Activated CD4-positive, CD25-positive, alpha-beta regulatory T cell treated with anti-CD3 and anti-CD28 coated beads, Interleukin-2, amount 50 U/mL, for 24 hours (primary cell): Measurements from ENCODE around the gene ABCA1.
"Not testable (repeated sequence)": the region's sequence is repeated elsewhere in the genome, so short reads cannot be mapped to it uniquely, and the experiment has no call there.

ENCODE experiments used
- ATAC-seq, 2 donors: fragments of 150-1000 bp; cut with Tn5 transposase; one replicate each; pipeline ENCODE4 v1.10.0; 2021; ENCODE audit warnings: mild to moderate bottlenecking in 1 of 2, moderate library complexity in 1 of 2

Gene ABCA1

DNA sequence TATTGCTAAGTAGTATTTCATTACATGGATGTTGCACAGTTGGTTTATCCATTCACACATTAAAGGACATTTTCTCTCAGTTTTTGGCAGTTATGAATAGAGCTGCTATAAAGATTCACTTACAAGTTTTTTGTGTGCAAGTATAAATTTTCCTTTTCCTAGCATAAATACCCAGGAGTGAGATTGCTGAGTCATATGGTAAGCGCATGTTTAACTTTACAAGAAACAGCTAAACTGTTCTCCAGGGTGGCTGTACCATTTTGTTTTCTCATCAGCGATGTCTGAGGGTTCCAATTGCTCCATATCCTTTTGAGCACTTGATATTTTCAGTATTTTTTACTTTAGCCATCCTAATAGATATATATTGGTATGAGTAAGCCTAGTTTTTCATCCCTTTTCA lies 16.4 kb upstream of the ABCA1 start:
- no peak for ATAC-seq

- peak; percentile 17 to 41 for ATAC-seq
Measured at GRCh38 chr9:104941597-104941996, 13.6 kb upstream of the ABCA1 start.

GRCh38 chr9:104936291-104936690 lies 8.3 kb upstream of the ABCA1 start:
- ATAC-seq = no peak

DNA sequence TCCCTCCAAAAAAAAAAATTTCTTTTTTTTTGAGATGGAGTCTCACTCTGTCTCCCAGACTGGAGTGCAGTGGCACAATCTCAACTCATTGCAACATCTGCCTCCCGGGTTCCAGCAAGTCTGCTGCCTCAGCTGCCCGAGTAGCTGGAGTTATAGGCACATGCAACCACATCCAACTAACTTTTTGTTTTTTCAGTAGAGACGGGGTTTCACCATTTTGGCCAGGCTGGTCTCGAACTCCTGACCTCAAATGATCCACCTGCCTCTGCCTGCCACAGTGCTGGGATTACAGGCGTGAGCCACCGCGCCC lies 7.5 kb upstream of the ABCA1 start:
- ATAC-seq = not testable (repeated sequence)

DNA sequence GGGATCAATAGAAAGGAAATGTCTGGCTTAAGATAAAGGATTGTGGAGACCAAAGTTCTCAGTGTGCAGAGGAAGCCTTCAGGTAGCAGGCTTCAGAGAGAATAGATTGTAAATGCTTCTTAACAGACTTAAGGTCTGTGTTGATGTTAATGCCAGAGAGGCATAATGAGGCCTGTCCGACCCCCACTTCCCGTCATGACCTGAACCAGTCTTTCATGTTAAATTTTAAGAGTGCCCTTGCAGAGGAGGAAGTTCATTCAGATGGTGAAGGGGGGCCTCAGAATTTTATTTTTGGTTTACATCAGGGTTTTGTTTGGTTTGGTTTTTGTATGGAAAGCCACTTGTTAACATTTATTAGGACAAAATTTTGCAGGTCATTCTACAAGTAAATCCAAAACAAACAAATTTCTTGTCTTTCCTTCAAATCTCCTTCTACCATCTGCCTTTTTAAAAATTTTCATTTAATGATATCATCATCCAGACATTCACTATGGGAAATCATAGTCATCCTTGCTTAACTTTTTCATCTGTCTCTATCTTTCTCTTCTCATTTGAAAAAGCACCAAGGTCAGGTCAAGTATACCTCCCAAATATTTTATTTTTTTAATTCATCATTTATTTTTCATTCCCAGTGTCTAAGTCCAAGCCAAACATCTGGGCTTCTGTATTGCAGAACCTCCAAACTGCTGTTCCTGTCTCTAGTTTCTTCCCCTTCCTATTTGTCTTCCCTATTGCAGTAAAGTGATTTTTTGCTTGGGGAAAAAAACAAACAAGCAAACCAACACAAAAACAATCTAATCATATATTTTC lies 6.9 kb upstream of the ABCA1 start:
- no peak for ATAC-seq

DNA sequence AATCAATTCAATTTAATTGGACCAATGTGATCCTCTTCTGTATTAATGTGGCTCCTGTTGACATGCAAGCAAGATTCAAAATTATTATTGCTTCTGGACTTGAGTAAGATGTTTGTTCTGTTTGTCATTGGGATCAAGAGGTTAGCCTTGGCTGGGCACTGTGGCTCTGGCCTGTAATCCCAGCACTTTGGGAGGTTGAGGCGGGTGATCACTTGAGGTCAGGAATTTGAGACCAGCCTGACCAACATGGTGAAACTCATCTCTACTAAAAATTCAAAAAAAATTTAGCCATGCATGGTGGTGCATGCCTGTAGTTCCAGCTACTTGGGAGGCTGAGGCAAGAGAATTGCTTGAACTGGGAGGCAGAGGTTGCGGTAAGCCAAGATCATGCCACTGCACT lies 5.1 kb upstream of the ABCA1 start:
- ATAC-seq = not testable (repeated sequence)

DNA sequence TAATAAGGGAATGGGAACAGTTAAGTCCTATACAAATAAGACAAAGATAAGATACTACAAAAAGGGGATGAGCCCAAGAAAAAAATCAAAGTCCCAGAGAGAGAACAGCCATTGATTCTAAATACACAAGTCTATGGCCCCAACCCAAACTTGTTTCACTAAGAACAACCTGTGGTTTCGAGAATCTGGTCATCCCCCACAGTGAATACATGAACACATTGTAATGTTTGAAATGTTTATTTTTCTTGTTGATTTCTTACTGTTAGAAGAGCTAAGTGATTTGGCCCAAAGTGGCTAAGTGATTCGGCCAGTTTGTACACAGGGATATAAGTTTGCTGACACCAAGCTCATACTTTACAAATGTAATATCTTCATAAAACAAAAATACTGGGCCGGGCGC lies 3.3 kb upstream of the ABCA1 start:
- no peak for ATAC-seq

GRCh38 chr9:104927216-104927911 lies 591 bp downstream of the ABCA1 start:
- ATAC-seq = peak; percentile 22 to 25

DNA sequence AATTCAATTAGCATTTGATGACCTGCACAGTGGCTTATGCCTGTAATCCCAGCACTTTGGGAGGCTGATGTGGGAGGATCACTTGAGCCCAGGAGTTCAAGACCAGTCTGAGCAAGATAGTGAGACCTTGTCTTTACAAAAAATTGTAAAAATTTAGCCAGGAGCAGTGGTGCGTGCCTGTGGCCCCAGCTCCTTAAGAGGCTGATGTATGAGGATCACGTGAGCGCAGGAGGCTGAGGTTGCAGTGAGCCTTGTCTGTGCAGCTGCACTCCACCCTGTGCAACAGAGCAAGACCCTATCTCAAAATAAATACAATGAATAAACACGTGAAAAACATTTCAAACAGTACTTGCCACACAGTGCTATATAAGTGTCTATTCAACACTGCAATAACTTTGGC lies 4.2 kb downstream of the ABCA1 start:
- ATAC-seq = no peak

DNA sequence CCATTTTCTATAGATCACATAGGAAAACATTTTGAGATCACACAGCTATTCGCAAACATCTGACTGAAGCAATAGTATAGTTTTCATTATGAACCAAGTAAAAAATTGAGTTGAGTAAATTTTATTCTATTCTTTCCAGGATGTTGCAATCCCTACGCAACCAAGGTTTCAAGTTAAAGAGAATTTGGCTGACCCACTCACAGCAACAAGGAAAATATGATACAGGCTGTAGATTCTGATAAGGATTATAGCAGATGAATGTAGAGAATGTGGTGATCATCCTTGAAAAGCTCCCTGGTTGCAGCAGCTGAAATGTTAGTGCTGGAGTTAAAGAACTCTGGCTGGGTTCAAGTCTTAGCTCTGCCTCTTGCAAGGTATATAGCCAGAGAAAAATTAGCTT lies 4.7 kb downstream of the ABCA1 start:
- no peak for ATAC-seq

- not testable (repeated sequence) for ATAC-seq
Measured at GRCh38 chr9:104922748-104923147, 5.2 kb downstream of the ABCA1 start.

GRCh38 chr9:104921067-104921741 lies 6.8 kb downstream of the ABCA1 start:
- no peak for ATAC-seq

DNA sequence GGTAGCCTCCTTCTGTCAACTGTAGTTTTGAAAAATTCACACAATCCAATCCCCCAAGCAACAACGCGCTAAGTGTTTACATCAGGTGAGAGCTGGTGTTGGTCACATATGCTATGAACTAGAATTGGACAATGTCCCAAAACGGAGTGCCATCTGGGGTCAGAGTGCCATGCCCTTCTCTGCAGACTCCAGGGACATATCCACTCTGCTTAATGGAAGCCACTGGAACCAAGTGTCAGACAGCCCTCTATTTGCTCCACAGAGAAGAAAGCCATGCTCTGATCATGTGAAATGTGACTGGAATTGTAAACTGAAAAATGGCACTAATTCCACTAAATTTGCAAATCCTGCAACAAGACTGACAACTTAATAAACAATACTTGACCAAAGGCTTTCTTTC lies 12.2 kb downstream of the ABCA1 start:
- no peak for ATAC-seq

DNA sequence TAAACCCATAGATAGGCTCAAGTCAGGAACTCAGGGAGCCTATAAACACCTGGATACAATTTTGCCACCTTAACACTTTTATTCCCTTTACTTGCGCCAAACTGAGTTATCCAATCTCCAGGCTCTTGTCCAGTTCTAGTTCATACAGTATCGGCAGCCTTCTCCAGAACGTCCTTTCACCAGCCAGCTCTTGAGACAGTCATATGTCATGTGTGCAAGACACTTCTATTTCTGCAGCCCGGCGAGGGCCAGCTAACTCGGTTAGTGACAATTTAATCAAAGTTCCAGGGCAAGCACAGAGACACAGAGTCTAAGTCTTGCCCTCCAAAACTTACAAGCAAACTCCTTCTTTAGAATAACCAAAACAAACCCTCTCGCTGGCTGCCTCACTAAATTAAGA lies 12.9 kb downstream of the ABCA1 start:
- ATAC-seq = no peak

DNA sequence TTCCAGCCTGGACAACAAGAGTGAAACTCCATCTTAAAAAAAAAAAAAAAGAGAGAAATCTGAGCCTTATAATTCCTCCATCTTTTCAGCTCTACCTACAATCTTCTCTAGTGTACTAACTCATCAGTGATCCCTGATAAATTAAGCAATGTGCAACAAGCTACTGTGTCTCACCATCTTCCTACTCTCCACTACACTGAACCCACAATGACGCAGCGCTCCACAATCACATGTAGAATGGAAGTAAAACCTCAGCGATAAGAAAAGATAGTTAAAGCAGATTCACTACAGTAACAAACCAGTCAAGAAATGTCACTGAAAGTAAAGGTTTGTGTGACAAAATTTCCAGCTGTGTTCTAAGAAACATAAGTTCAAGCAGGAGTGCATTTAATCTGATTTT lies 13.5 kb downstream of the ABCA1 start:
- no peak for ATAC-seq

GRCh38 chr9:104912606-104913005 lies 15.3 kb downstream of the ABCA1 start:
- no peak for ATAC-seq

DNA sequence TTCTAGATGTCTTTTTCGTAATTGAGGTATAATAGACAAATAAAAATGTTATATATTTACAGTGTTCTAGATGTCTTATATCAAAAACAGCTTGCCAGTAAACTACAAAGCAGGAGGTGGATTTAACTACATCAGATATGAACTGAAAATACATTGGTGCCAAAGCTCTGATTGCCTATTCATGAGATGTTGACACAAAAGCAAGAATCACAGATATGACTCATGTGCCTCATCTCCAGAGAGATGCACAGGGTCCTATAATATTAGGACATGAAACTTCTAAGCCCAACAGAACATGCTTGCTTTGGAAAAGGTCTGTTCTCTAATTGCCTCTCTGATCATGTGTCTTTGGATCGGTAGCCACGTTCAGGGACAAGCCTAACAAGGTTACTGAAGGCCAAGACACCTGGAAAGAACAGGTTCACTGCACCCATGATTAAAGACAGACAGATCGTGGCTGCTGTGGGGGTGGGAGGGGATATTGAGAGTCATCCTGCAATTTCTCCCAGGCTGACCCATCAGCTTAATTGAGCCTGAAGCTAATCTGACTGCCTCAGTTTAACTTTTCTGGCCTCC lies 16.8 kb downstream of the ABCA1 start:
- no peak for ATAC-seq

DNA sequence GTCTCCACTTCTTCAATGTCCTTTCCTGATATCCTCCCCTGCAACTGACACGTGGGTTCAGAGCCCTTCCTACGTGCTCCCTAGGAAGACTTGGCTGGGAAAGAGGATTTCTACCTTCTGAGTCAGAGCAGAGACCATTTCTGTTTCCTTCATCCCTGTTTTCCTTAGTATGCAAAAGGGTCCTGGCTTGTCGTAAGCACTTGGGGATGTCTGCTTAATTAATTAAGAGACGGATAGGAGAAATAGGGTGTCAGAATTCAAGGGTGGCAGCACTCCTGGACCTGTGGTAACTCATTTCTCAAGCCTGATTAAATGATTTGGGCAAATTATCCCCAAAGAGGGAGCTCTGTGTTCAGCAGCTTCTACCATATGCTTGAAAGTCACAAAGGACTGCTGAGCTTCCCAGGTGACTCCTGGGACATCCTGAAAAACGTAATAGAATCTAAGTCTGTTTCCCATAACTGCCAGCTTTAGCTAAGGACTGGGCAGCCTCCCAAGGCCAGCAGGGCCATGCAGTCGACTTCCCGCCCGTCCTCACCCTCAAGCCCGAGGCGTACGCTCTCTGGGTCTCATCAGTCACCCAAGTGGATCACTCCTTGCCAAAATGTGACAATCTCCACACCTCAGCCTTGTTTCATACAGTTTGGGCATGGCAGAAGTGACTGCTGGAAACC lies 20.5 kb downstream of the ABCA1 start:
- no peak for ATAC-seq

DNA sequence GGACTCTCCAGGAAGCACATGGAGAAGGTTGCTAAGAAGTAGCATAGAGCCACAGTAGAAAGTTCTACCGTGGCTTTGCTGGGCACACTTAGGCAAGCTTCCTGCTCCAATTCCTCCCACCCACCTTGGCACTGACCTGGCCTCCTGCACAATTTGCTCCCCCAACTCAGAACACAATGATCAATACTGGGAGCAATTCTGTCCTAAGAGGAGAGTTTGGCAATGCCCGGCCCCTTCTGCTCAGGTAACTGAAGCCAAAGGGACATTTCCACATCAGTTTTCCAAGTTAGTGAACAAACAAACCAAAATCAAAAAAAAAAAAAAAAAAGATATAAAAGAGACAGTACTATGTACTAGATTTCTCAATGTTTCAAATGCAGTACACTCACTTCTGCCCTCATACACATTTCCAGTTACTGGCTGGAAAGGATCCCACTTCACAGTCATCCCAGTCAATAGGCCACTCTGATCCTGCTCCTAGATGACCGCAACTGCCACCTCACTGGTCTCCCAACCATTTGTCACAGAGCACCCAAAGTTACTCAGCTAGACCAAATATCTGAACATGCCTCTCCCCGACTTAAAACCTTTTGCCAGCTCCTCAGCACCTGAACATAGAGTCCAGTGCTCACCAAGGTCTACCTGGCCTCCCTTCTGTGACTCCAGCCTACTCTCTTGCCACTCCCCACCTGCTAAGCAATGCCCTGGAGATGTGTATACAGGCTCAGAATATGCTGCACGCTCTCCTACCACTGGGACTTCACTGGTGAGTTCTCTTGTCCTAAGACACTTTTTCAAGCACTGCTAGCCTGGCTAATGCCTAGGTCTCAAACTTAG lies 21.3 kb downstream of the ABCA1 start:
- ATAC-seq = no peak

- ATAC-seq = no peak
Measured at GRCh38 chr9:104905931-104906330, 22.0 kb downstream of the ABCA1 start.

DNA sequence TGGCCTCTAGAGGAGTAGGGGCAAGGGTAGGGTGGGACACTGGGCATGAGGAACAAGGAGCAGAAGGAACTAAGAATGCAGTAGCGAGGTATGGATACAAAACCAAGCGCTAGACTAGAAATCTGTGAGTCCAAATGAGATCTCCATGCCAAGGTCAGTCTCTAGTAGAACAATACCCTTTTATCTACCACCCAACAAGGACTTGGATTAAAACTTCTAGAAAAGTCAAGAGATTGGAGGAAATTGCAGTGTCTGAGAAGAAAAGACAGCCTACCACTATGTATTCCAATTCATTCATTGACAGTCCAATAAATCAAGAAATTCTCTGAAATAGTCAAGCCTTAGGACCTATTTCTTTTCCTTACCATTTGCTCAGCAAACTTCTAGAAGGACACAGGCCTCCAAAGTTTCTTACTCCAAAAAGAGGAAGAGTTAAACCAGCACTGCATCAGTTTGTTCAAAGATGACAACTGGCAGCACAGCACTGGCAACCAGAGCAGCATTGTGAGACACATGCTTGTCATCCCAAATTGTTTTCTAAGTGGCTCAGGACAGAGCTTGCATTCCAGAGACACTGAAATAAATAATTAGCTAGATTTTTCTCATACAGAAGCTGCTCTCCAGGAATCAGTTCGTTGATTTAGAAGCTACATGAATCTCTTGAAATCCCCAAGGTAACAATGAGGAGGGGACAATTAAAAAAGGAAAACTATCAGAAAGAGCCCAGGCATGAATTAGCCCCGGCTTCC lies 22.6 kb downstream of the ABCA1 start:
- ATAC-seq = no peak
